K562 (cell line): ENCODE measurements around the gene PRPSAP2. TPM values are rescaled to one million over a fixed set of nuclear protein-coding genes. Genes with fewer than 3 reads are reported as not detected.
A peak's percentile ranks its signal among the peaks of the same experiment; 100 is the strongest.

Source experiments
- ATAC-seq: fragments of 200-7000 bp; cut with Tn5 transposase; 3 replicates; pipeline ENCODE4 v1.9.1; 2020; ENCODE audit warnings: moderate library complexity
- Bru-seq: library from RNA; stranded (reverse); fragments of 400-500 nt; gene quantifications from one replicate; lab custom pipeline; 2021; lab: Mats Ljungman, UMichigan
- BruChase-seq, 2 experiments: library from RNA; stranded (reverse); fragments of 400-500 nt; gene quantifications; one replicate each; lab custom pipeline; 2021; lab: Mats Ljungman, UMichigan
- BruUV-seq: library from RNA; stranded (reverse); fragments of 400-500 nt; replicated peaks from 2 replicates; lab custom pipeline; 2021; lab: Mats Ljungman, UMichigan
- CTCF ChIA-PET: fragments of 300-600 bp; formaldehyde crosslinking; extraction: SDS; loops from one replicate; lab custom pipeline; 2021; ENCODE audit warnings: low intra/inter-chr PET ratio; lab: Yijun Ruan, JAX
- POLR2A ChIA-PET: fragments of 300-600, 350-650 bp; sonication (Branson Sonifier 250); formaldehyde crosslinking; extraction: SDS; loops from one replicate; lab custom pipeline; 2021; ENCODE audit warnings: antibody characterized with exemption, inconsistent platforms; lab: Yijun Ruan, JAX
- DNase-seq, 4 experiments: peaks; one replicate each; pipeline versions ENCODE4 v3.0.0 to v3.0.0-alpha.2; 2011 to 2018; ENCODE audit warnings: low spot score in 3 of 4, mixed read lengths in 3 of 4; ENCODE audit errors: extremely low read depth in 1 of 4
- FAIRE-seq: peaks from 2 replicates; lab custom pipeline; 2011; peaks lifted over from hg19 to GRCh38; lab: Jason Lieb, UNC
- H2AFZ ChIP-seq: 2 replicates; pipeline ENCODE4 v1.6.0; 2011; ENCODE audit warnings: low read depth, low read length, control low read depth, inconsistent platforms
- H3K27ac ChIP-seq: fragments of 200-600 bp; 3 replicates; pipeline ENCODE4 v1.8.0; 2011; ENCODE audit warnings: low read depth, mild to moderate bottlenecking, control low read depth, inconsistent platforms, low read length, moderate library complexity, mixed read lengths; ENCODE audit errors: extremely low read depth
- H3K27me3 ChIP-seq, 2 experiments: fragments of 300-600 bp in 1 of 2; 2 replicates in 1 of 2; 3 replicates in 1 of 2; pipeline versions ENCODE4 v1.6.0 to v1.8.0; 2011; ENCODE audit warnings: inconsistent platforms in 2 of 2, low read length in 2 of 2, mild to moderate bottlenecking in 1 of 2, mixed read lengths in 1 of 2, moderate library complexity in 1 of 2; ENCODE audit not compliant: control insufficient read depth in 2 of 2, insufficient read depth in 2 of 2
- H3K36me3 ChIP-seq: fragments of 300-600 bp; 3 replicates; pipeline ENCODE4 v1.8.0; 2011; ENCODE audit warnings: mild to moderate bottlenecking, low read length, inconsistent platforms; ENCODE audit not compliant: control insufficient read depth, insufficient read depth
- H3K4me1 ChIP-seq, 2 experiments: fragments of 200-600 bp in 1 of 2; replicated peaks in 1 of 2; 2 replicates in 1 of 2; 3 replicates in 1 of 2; pipeline versions ENCODE4 v1.5.1 to v1.8.0; 2011; ENCODE audit warnings: inconsistent platforms in 2 of 2, low read length in 2 of 2, mild to moderate bottlenecking in 1 of 2, mixed read lengths in 1 of 2, moderate library complexity in 1 of 2; ENCODE audit not compliant: control insufficient read depth in 2 of 2, insufficient read depth in 2 of 2
- H3K4me2 ChIP-seq: 2 replicates; pipeline ENCODE4 v1.6.1; 2011; ENCODE audit warnings: low read length, control low read depth, inconsistent platforms, mixed read lengths; ENCODE audit not compliant: insufficient read depth
- H3K4me3 ChIP-seq: fragments of 200-600 bp; sonication (generic), shearing (Covaris generic); 2 replicates; pipeline ENCODE4 v1.5.1; 2016; ENCODE audit warnings: control low read depth, inconsistent platforms
- H3K79me2 ChIP-seq: fragments of 200-600 bp; 3 replicates; pipeline ENCODE4 v1.8.0; 2011; ENCODE audit warnings: low read length, inconsistent platforms; ENCODE audit not compliant: control insufficient read depth, insufficient read depth
- H3K9ac ChIP-seq, 2 experiments: 2 replicates each; pipeline versions ENCODE4 v1.6.0 to v1.6.1; 2011; ENCODE audit warnings: low read depth in 2 of 2, low read length in 2 of 2, control low read depth in 1 of 2, inconsistent platforms in 1 of 2, mild to moderate bottlenecking in 1 of 2, mixed read lengths in 1 of 2; ENCODE audit not compliant: insufficient read depth in 1 of 2
- H3K9me1 ChIP-seq: one replicate; pipeline ENCODE4 v1.6.0; 2011; ENCODE audit warnings: inconsistent platforms, mild to moderate bottlenecking, low read length, moderate library complexity; ENCODE audit not compliant: control insufficient read depth, insufficient read depth
- H3K9me3 ChIP-seq: replicated peaks from 2 replicates; pipeline ENCODE4 v1.5.1; 2011; ENCODE audit warnings: low read depth, low read length, inconsistent platforms; ENCODE audit not compliant: control insufficient read depth, insufficient read depth
- H4K20me1 ChIP-seq: replicated peaks from 2 replicates; pipeline ENCODE4 v1.6.1; 2011; ENCODE audit warnings: low read length, inconsistent platforms, mixed read lengths; ENCODE audit not compliant: control insufficient read depth, insufficient read depth
- FOXA1 ChIP-seq: fragments of 450-650 bp; IDR thresholded peaks from 2 replicates; pipeline ENCODE4 v1.6.1; 2016; ENCODE audit warnings: mild to moderate bottlenecking, borderline replicate concordance
- GABPB2 ChIP-seq: fragments of 250-450 bp; sonication (Bioruptor Pico); conservative IDR thresholded peaks from 2 replicates; pipeline ENCODE4 v1.5.1; 2021; ENCODE audit warnings: mild to moderate bottlenecking
- HOXB6 ChIP-seq: fragments of 250-450 bp; sonication (Bioruptor Pico); IDR thresholded peaks from 2 replicates; pipeline ENCODE4 v1.5.1; 2022; ENCODE audit warnings: mild to moderate bottlenecking, borderline replicate concordance
- KAT8 ChIP-seq: fragments of 450-650 bp; IDR thresholded peaks from 2 replicates; pipeline ENCODE4 v1.6.1; 2016; ENCODE audit warnings: low read depth, mild to moderate bottlenecking
- MEIS2 ChIP-seq: fragments of 450-650 bp; IDR thresholded peaks from 2 replicates; pipeline ENCODE4 v1.6.1; 2014; ENCODE audit warnings: mild to moderate bottlenecking; ENCODE audit not compliant: partially characterized antibody
- POLR2H ChIP-seq: IDR thresholded peaks from 2 replicates; pipeline ENCODE4 v1.6.1; 2016; ENCODE audit warnings: missing genetic modification characterization, low read depth, mild to moderate bottlenecking, control low read depth, missing compliant biosample characterization, moderate library complexity
- RFX5 ChIP-seq: IDR thresholded peaks from 2 replicates; pipeline ENCODE4 v1.6.1; 2011; ENCODE audit warnings: low read depth, mild to moderate bottlenecking, improper control_type of control experiment, low read length
- TRIM24 ChIP-seq, 2 experiments: fragments of 450-650 bp; IDR thresholded peaks; 2 replicates each; pipeline ENCODE4 v1.6.1; 2016
- ZNF41 ChIP-seq: fragments of 250-450 bp; sonication (Bioruptor Pico); conservative IDR thresholded peaks from 2 replicates; pipeline ENCODE4 v1.4.0; 2020; ENCODE audit warnings: mild to moderate bottlenecking
- ZZZ3 ChIP-seq: fragments of 450-650 bp; IDR thresholded peaks from 2 replicates; pipeline ENCODE4 v1.6.1; 2016; ENCODE audit warnings: antibody characterized with exemption, mild to moderate bottlenecking, moderate library complexity
- WGBS: fragments of 100-300 bp; shearing (Covaris generic); methylation state at CpG from one replicate; pipeline ENCODE4 v1.1.6; 2016; ENCODE audit warnings: low coverage, mixed read lengths; ENCODE audit not compliant: insufficient coverage; ENCODE audit errors: missing lambda C conversion rate; 5-methylcytosine and 5-hydroxymethylcytosine counted together
- in situ Hi-C: fragments of 300-500 bp; cut with MboI; formaldehyde crosslinking; loops from 4 replicates; pipeline ENCODE4 v1.15.0; 2018; ENCODE audit warnings: inconsistent platforms, mixed read lengths
- intact Hi-C: fragments of 100-400 bp; cut with micrococcal nuclease; formaldehyde crosslinking; loops from 2 replicates; pipeline ENCODE4 v1.14.2; 2022
- long read RNA-seq, 3 experiments: library from polyadenylated mRNA in 2 of 3; library from RNA in 1 of 3; unstranded in 2 of 3; stranded (forward) in 1 of 3; transcript quantifications; one replicate each; pipeline ENCODE4 v2.0.0, GENCODE V29; 2019 to 2022
- polyA minus RNA-seq, 3 experiments: library from RNA; depleted of rRNA, polyadenylated mRNA; stranded (reverse); fragments of >200 nt; gene quantifications; 2 replicates each; pipeline ENCODE4 v1.2.3, GENCODE V29; 2011
- polyA plus RNA-seq, 8 experiments: library from polyadenylated mRNA; depleted of rRNA in 4 of 8; stranded (reverse) in 5 of 8; unstranded in 3 of 8; fragments of >200 nt; fragmentation: Nextera tagmentation in 2 of 8; fragmentation: Illumina TruSeq in 1 of 8; extraction: Ambion mirVana in 2 of 8; extraction: Trizol in 1 of 8; gene quantifications; 2 replicates each; pipeline versions ENCODE4 v1.2.1 to v1.2.3, GENCODE V29; 2011 to 2014; ENCODE audit warnings: inconsistent platforms in 1 of 8, missing spikeins in 1 of 8
- total RNA-seq, 7 experiments: library from RNA; depleted of rRNA in 6 of 7; stranded (reverse); fragments of >200 nt in 6 of 7; fragmentation: Illumina TruSeq in 2 of 7; extraction: Trizol in 2 of 7; gene quantifications; 2 replicates each; pipeline versions ENCODE4 v1.2.1 to v1.2.3, GENCODE V29; 2011 to 2021; ENCODE audit warnings: low replicate concordance in 1 of 7
- TF ChIP-seq, protein P1 (sequence below): fragments of 250-450 bp; sonication (Bioruptor Pico); IDR thresholded peaks from 2 replicates; pipeline ENCODE4 v1.8.0; 2022; ENCODE audit warnings: moderate library complexity, mild to moderate bottlenecking, inconsistent platforms

The PRPSAP2 gene, protein sequence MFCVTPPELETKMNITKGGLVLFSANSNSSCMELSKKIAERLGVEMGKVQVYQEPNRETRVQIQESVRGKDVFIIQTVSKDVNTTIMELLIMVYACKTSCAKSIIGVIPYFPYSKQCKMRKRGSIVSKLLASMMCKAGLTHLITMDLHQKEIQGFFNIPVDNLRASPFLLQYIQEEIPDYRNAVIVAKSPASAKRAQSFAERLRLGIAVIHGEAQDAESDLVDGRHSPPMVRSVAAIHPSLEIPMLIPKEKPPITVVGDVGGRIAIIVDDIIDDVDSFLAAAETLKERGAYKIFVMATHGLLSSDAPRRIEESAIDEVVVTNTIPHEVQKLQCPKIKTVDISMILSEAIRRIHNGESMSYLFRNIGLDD
- total RNA-seq (2011; cell fraction: chromatin; rRNA removed; ENCODE audit: low replicate concordance) = 52.7 and 76.0 TPM in 2 replicates
- total RNA-seq (2011; cell fraction: nucleolus; rRNA removed) = 28.8 and 38.0 TPM in 2 replicates
- 38.1 and 54.2 TPM in 2 replicates for total RNA-seq (2011; cell fraction: nucleoplasm; rRNA removed)
- total RNA-seq (2014; rRNA removed) (40.0 and 47.8 TPM in 2 replicates), total RNA-seq (2014; rRNA removed; fragmentation: Illumina TruSeq; extraction: Trizol) (41.6 and 50.4 TPM in 2 replicates), total RNA-seq (2015; rRNA removed; fragmentation: Illumina TruSeq; extraction: Trizol) (33.1 and 34.1 TPM in 2 replicates), total RNA-seq (2021) (32.8 TPM in 2 replicates), polyA plus RNA-seq (2011; rRNA removed) (43.4 and 56.7 TPM in 2 replicates), polyA plus RNA-seq (2014; fragmentation: Illumina TruSeq; extraction: Trizol) (39.2 and 42.1 TPM in 2 replicates), polyA plus RNA-seq (2014; fragmentation: Nextera tagmentation; extraction: Ambion mirVana) (10 to 100 TPM; 15.5 to 23.1 TPM), polyA plus RNA-seq (2014; rRNA removed) (35.7 and 40.5 TPM in 2 replicates), polyA minus RNA-seq (2011; rRNA and poly(A)+ RNA removed) (52.4 and 54.5 TPM in 2 replicates), Bru-seq, nascent RNA (percentile 65 among the genes with signal in this experiment), BruChase-seq, experiment 1, labeled RNA remaining after a 2-hour chase (percentile 69 among the genes with signal in this experiment), BruChase-seq, experiment 2, labeled RNA remaining after a 6-hour chase (percentile 69 among the genes with signal in this experiment)
- polyA plus RNA-seq (2011; cell fraction: cytosol; rRNA removed) = 15.9 and 21.6 TPM in 2 replicates
- 17.0 and 20.4 TPM in 2 replicates for polyA plus RNA-seq (2011; cell fraction: nucleus; rRNA removed)
- 27.9 and 42.2 TPM in 2 replicates for polyA plus RNA-seq (2012)
- 22.2 and 29.2 TPM in 2 replicates for polyA minus RNA-seq (2011; cell fraction: cytosol; rRNA and poly(A)+ RNA removed)
- polyA minus RNA-seq (2011; cell fraction: nucleus; rRNA and poly(A)+ RNA removed) = 23.8 and 30.8 TPM in 2 replicates
- long read RNA-seq, experiment 1, transcript PRPSAP2-201 (12 exons, 1,910 nt) = major isoform, 47 of 91 reads
- long read RNA-seq, experiment 1, partial matches to known transcripts = 5 of 91 reads
- long read RNA-seq, experiment 1, other reads (novel, unspliced or antisense) = 38 of 91 reads
- long read RNA-seq, experiment 2, transcript PRPSAP2-201 (12 exons, 1,910 nt) = major isoform, 6 of 19 reads
- long read RNA-seq, experiment 2, partial matches to known transcripts = 0 of 19 reads
- long read RNA-seq, experiment 2, other reads (novel, unspliced or antisense) = 13 of 19 reads
- long read RNA-seq, experiment 3, transcript PRPSAP2-201 (12 exons, 1,910 nt) = major isoform, 27 of 52 reads
- long read RNA-seq, experiment 3, partial matches to known transcripts = 1 of 52 reads
- long read RNA-seq, experiment 3, other reads (novel, unspliced or antisense) = 23 of 52 reads

DNA sequence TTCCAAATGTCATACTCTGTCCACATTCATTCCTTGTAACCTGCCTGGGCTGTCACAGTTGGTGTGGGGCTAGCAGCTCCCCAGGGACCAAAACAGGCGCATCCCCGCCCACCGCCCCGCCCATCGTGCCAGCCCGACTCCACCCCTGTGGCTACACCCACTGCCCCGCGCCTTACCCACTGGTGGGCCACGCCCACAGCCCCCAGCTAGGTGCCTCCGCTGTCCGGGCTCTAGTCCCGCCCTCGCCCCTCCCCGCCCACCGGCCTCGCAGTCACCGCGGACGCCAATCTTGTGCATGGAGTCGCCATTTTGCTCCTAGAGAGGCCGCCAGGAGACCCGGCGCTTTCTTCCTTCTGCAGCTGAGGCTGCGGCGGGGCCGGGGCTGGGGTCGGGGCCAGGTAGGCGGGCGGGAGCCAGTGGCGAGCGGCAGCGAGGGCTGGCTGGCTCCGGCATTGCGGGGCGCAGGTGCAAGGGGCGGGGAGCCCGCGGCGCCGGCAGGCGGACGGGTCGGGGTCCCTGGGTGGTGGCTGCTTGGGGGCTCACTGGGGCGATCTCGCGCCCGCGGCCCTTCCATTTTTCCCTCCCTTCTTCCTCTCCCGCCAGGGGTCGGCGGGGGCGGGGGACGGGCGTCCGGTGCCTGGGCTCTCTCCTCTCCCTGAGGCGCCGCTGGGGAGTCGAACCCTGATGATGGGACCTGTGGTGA is at the start of gene PRPSAP2:
Gene PRPSAP2 (plus strand): TSS at position 268 of the 703 bp plus-strand sequence. CDS start 7,703 bp downstream, outside the sequence.
- H3K79me2 ChIP-seq = peaks cover 43% of the 10 kb centered on the region
- TF ChIP-seq ZNF41 (CRISPR knock-in tag) (no peak), HOXB6 (CRISPR knock-in tag) (no peak), GABPB2 (CRISPR knock-in tag) (no peak), FOXA1 (no peak), RFX5 (no peak), MEIS2 (no peak), TRIM24 (IDR thresholded peaks at IDR 0.05) (no peak), POLR2H (tag) (no peak), KAT8 (no peak), ZZZ3 (no peak)
- TF ChIP-seq, protein P1, sequence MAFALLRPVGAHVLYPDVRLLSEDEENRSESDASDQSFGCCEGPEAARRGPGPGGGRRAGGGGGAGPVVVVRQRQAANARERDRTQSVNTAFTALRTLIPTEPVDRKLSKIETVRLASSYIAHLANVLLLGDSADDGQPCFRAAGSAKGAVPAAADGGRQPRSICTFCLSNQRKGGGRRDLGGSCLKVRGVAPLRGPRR = no peak

More for the DNA sequence above, at the start of gene PRPSAP2:
- ATAC-seq = peak; percentile 90
- ChIA-PET POLR2A (interaction anchor here (0.8 to 1.7 kb wide), 3 partner anchors 8 to 34 kb away, joined by 3 to 7 read pairs (median 6); no protein-coding TSS in a partner anchor), CTCF (no interaction called here)
- H3K9ac ChIP-seq = peak within 1 kb of the TSS; percentile 73 to 94
- in situ Hi-C loops = no loop called here
- H4K20me1 ChIP-seq = no peaks in the 10 kb centered on the region
- no peaks in the 10 kb centered on the region for H3K9me3 ChIP-seq
- peak within 1 kb of the TSS; percentile 86 for H2AFZ ChIP-seq
- H3K4me1 ChIP-seq = peaks cover 12 to 14% of the 10 kb centered on the region in 2 experiments
- intact Hi-C loops = no loop called here
- no TSS peak for BruUV-seq
- FAIRE-seq = peak; percentile 85
- H3K36me3 ChIP-seq = peaks cover 4% of the 10 kb centered on the region; the same call in 1 of the 3 replicates
- peak within 1 kb of the TSS; percentile 81 for H3K4me2 ChIP-seq
- H3K27me3 ChIP-seq = no peaks in the 10 kb centered on the region
- DNase-seq = peak; percentile 94 to 96 (median 94)
- no peaks in the 10 kb centered on the region for H3K9me1 ChIP-seq
- H3K4me3 ChIP-seq = peak within 1 kb of the TSS; percentile 91
- H3K27ac ChIP-seq = peak within 1 kb of the TSS; percentile 82
- 0% methylated on average over 9 of the region's 58 CpGs for WGBS
